ENCODE data around the gene EGFL7. TPM values are rescaled to one million over a fixed set of nuclear protein-coding genes. Genes with fewer than 3 reads are reported as not detected.

Gene EGFL7
- total RNA-seq, 2 experiments from 2014 or later: 0.28 to 0.30 TPM

DNA sequence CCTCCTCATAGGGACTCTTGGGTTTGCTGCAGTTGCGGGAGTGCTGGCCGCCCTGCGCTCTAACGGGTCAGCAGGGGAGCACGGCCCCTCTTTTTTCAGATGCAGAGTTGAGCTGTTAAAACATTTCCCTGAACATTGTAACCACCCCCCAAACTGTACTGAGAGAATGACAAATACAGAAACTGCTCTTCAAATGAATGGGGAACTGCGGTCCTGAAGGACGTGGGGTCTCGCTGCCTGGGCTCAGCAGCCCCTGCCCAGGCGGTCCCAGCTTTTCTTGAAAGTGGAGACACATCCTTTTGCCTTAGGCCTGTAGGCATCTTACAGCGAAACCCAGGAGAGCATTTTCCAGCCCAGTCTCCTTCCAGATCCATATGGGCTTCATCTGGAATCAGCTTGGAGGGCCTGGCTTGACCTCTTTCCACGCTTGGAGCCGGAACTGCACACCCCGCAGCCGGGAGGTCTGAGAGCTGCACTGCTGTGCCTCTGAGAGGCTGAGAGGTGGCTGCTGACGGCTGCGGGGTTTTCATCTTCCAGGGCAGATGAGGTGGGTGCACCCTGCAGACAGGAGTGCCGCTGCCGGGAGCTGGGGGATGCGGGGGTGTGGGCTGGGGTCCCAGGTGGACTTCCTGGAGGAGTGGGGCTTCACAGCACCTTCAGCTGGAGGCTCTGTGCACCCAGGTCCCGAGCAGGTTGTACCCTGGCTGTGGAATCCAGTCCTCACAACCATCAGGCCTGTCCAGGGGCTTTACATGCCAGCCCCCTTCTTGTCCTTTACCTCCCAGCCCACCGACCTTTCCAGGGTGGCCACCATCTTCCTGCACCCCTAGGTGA lies 25.8 kb downstream of the EGFL7 start:
- Mint-ChIP-seq H3K36me3 (ENCODE audit: low read depth) (no peaks in the 10 kb centered on the region), H3K4me1 (peaks cover 6% of the 10 kb centered on the region), H3K9me3 (no peaks in the 10 kb centered on the region), H3K27me3 (peaks cover 11% of the 10 kb centered on the region), H3K27ac (no peak overlapping the region), H3K4me3 (peak overlapping the region; percentile 32)
- POLR2A ChIA-PET: interaction anchor here (1.3 kb wide), 1 partner anchor 39 kb away, joined by 6 read pairs; no protein-coding TSS in a partner anchor
- no peak for DNase-seq
- CTCF ChIA-PET: interaction anchor here (0.9 kb wide), 1 partner anchor 17 kb away, joined by 3 read pairs; no protein-coding TSS in a partner anchor

DNA sequence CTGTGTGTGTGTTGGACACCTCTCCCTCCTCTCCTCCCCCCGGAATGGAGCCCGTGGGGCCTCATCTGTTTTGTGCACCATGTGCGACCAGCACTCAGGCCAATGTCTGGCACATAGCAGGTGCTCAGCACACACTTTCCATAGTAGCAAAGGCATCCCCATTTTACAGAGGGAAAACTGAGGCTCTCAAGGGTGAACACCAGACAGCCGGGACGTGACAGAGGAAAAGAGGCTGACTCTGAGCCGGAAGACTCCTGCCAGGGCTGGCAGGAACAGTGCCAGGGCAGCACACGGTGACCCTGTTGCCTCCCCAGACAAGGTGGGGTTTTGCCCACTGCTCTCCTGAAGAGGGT lies 26.4 kb downstream of the EGFL7 start:
- Mint-ChIP-seq H3K9me3 (no peaks in the 10 kb centered on the region), H3K27ac (no peak overlapping the region), H3K4me3 (no peak overlapping the region), H3K27me3 (peaks cover 11% of the 10 kb centered on the region), H3K36me3 (ENCODE audit: low read depth) (no peaks in the 10 kb centered on the region), H3K4me1 (peaks cover 6% of the 10 kb centered on the region)
- POLR2A ChIA-PET: interaction anchor here (1.3 kb wide), 1 partner anchor 39 kb away, joined by 6 read pairs; no protein-coding TSS in a partner anchor
- CTCF ChIA-PET: interaction anchor here (0.9 kb wide), 1 partner anchor 17 kb away, joined by 3 read pairs; no protein-coding TSS in a partner anchor
- no peak for DNase-seq

DNA sequence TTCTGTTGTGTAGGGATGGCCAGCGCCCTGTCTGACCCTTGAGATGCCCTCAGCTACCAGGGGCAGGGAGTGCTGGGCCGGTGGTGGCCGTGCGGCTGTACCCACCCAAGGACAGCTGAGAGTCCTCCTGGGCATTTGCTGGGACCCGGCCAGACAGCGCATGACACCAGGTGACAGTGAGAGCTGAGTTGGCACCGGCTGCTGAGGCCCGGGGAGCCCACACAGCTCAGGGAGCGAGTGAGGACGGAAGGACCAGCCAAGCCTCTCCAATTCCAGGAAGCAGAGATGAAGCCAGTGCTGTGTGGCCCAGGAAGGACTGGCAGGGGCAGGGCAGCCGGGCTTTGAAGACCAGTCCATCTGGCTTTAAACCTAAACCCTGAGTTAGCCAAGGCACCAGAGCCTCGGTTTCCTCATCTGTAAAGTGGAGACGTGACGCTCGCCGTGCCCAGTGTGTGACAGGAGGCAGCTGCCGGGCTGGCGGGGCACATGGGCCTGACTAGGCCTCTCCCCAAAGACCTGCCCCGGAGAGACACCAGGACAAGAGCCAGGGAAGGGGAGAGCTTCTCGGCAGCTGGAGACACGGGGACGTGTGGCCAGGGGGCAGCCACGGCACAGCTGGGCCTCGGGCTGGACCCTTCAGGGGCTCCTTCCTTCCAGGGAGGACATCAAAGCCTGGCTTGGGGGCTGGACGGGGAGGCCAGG lies 27.5 kb downstream of the EGFL7 start:
- CTCF ChIA-PET: no interaction called here
- no peak for DNase-seq
- Mint-ChIP-seq H3K9me3 (no peaks in the 10 kb centered on the region), H3K27me3 (peaks cover 11% of the 10 kb centered on the region), H3K36me3 (ENCODE audit: low read depth) (no peaks in the 10 kb centered on the region), H3K4me1 (peaks cover 6% of the 10 kb centered on the region), H3K27ac (no peak overlapping the region), H3K4me3 (no peak overlapping the region)
- POLR2A ChIA-PET: interaction anchor here (0.7 kb wide), 1 partner anchor 37 kb away, joined by 3 read pairs; no protein-coding TSS in a partner anchor

DNA sequence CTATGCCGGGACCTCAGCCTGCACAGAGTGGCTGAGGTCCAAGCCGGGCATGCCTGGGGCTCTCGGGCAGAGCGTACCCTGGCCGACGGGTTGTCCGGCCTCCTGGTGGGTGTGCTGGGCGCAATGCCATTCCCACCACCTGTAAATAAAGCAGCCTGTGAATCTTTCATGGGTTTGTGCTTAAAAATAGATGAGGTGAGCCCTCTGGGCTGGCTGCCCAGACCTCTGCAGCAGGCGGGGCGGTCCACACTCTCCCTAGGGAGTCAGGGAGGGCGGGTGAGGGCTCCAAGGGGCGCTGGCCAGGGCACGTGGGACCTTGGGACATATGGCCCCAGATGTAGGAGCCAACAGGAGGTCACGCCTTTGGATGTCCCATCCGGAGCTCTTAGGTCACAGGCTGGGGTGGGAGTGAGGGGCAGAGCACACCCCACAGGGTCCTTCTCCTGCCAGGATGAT lies 28.1 kb downstream of the EGFL7 start:
- Mint-ChIP-seq H3K36me3 (ENCODE audit: low read depth) (no peaks in the 10 kb centered on the region), H3K4me1 (peaks cover 5% of the 10 kb centered on the region), H3K27me3 (peaks cover 11% of the 10 kb centered on the region), H3K27ac (no peak overlapping the region), H3K4me3 (no peak overlapping the region), H3K9me3 (no peaks in the 10 kb centered on the region)
- DNase-seq: no peak
- ChIA-PET CTCF (no interaction called here), POLR2A (no interaction called here)

DNA sequence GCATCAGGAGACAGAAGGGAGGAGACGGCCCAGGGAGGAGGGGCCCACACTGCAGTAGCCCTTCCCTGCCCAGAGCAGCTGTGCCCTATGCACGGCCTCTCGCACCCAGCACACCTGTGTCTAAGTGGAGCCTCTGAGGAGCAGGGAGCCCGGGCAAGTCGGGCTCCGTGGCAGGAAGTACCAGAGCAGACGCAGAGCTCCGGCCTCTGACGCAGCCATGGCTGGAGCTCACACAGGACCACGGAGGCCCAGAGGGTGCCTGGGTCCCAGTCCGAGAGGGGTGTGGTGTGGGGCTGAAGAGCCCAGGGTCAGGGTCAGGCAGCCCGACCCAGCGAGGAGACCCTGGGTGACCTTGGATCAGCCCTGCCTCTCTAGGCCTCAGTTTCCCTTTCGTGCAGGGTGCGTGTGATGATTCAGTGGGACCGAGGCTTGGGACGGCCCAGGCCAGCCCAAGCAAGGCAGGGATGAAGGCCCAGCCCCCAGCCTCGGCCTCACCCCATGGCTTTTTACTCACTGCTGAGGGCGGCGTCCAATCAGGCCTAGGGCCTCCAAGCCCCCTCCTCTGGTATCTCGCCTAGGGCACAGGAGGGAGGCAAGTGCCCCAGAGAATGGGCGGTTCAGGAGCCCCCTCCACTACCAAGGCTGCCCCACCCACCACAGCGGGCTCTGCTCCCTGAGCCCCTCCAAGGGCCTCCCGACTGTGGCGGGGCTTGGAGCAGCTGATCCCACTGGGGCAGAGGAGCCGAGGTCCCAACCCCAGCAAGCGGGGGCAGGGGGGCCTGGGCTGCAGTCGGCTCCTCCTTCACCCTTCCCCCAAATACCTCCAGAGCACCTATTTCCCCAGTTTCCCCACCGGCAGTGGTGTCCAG lies 28.8 kb downstream of the EGFL7 start:
- no peaks in the 10 kb centered on the region for H3K36me3 Mint-ChIP-seq (ENCODE audit: low read depth)
- ChIA-PET CTCF (no interaction called here), POLR2A (no interaction called here)
- no peak overlapping the region for H3K4me3 Mint-ChIP-seq
- H3K27ac Mint-ChIP-seq: no peak overlapping the region
- H3K4me1 Mint-ChIP-seq: no peaks in the 10 kb centered on the region
- H3K9me3 Mint-ChIP-seq: no peaks in the 10 kb centered on the region
- DNase-seq: no peak
- H3K27me3 Mint-ChIP-seq: peaks cover 14% of the 10 kb centered on the region

DNA sequence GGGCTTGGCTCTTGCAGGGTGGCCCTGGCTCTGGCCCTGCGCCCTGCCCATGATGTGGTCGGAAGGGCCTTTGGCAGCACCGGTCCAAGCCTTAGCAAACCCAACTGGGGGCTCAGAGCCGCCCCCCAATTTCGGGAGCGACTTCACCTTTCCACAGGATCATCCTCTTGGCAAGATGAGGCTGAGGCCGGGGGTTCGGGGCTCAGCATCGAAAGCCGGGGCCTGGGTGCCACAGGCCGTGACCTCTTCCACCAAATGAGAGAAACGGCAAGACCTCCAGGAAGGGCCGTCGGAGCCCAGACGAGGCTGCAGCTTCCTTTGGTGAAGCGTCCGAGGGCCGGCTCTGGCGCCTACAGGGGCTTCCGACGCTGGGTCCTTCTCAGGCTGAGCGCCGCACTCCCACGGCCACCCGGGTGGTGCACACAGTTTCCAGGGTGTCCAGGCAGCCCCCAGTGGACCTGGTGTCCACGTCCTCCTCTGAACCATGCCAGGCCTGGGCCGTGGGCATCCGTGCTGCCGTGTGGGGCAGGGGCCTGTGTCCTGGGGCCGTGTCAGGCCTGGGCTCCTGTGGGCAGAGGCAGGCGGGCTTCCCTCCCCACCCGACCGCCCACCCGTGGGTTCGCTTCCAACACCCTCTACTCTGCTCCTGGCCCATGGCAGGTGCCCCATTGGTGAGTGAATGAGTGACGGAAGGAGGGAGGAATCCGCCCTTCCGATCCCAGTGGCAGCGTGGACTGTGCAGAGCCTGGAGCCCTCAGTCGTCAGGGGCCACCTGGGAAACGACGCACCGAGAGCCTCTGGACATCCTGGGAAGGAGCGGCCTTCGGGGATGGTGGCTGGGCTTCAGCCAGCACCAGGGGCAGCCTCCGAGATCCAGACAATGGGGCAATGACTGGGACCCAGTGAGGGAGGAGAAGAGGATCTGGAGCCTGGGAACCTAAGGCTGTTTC lies 29.7 kb downstream of the EGFL7 start:
- Mint-ChIP-seq H3K4me3 (no peak overlapping the region), H3K4me1 (no peaks in the 10 kb centered on the region), H3K9me3 (no peaks in the 10 kb centered on the region), H3K27ac (no peak overlapping the region), H3K36me3 (ENCODE audit: low read depth) (no peaks in the 10 kb centered on the region), H3K27me3 (peaks cover 16% of the 10 kb centered on the region)
- ChIA-PET POLR2A (no interaction called here), CTCF (no interaction called here)
- DNase-seq: no peak

DNA sequence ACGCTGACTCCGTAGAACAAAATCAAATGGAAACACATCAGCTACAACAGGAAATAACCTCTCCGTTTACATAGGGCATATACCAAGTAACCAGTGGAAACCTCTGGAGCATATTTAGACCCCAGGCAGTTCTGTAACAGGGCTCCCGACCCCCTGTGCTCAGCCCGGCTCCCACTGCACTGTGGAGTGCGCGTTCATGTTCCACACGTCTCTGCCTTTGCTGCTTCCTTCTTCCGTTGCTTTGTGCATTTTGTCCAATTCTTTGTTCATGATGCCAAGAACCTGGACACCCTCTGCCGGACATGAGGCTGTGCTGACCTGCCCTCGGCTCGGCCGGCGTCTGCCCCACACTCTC lies 30.4 kb downstream of the EGFL7 start:
- Mint-ChIP-seq H3K4me1 (no peaks in the 10 kb centered on the region), H3K36me3 (ENCODE audit: low read depth) (no peaks in the 10 kb centered on the region), H3K27me3 (peaks cover 20% of the 10 kb centered on the region), H3K4me3 (no peak overlapping the region), H3K27ac (no peak overlapping the region), H3K9me3 (no peaks in the 10 kb centered on the region)
- no peak for DNase-seq
- ChIA-PET CTCF (interaction anchor here (1.2 kb wide), 1 partner anchor 207 kb away, joined by 4 read pairs; no protein-coding TSS in a partner anchor), POLR2A (no interaction called here)

DNA sequence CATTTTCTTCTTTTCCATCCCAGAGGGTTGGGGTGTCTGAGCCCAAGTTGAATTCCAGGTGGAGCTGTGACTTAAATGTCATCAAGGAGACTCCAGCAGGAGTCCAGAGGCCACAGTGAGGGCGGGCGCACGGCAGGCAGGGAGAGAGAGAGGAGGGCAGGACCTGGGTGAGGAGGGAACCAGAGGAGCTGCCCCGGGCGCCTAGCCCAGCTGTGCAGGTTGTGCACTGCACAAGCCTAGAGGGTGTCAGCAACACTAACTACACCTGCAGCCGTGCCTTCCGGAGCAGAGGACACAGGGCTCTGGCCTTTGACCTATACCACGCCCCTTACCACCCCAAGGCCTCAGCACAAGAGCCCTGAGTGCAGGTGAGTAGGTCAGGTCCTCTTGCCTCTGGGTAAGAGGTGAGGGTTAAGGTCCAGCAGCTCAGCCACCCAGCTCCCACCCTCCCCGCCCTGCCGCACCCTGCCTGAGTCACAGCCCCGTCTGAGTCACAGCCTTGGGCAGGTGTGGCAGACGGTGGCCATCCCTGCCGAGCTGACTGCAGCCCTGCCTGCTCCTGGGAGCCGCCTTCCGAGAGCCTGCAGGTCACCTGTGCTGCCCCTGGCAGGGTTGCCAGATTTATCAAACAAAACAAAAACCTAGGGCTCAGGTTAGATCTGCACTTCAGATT lies 30.9 kb downstream of the EGFL7 start:
- ChIA-PET CTCF (interaction anchor here (1.2 kb wide), 1 partner anchor 208 kb away, joined by 4 read pairs; no protein-coding TSS in a partner anchor), POLR2A (interaction anchor here (0.9 kb wide), 1 partner anchor 28 kb away, joined by 3 read pairs; no protein-coding TSS in a partner anchor)
- H3K4me3 Mint-ChIP-seq: no peak overlapping the region
- no peaks in the 10 kb centered on the region for H3K9me3 Mint-ChIP-seq
- H3K4me1 Mint-ChIP-seq: no peaks in the 10 kb centered on the region
- DNase-seq: no peak
- no peak overlapping the region for H3K27ac Mint-ChIP-seq
- H3K27me3 Mint-ChIP-seq: peaks cover 18% of the 10 kb centered on the region
- H3K36me3 Mint-ChIP-seq (ENCODE audit: low read depth): no peaks in the 10 kb centered on the region

DNA sequence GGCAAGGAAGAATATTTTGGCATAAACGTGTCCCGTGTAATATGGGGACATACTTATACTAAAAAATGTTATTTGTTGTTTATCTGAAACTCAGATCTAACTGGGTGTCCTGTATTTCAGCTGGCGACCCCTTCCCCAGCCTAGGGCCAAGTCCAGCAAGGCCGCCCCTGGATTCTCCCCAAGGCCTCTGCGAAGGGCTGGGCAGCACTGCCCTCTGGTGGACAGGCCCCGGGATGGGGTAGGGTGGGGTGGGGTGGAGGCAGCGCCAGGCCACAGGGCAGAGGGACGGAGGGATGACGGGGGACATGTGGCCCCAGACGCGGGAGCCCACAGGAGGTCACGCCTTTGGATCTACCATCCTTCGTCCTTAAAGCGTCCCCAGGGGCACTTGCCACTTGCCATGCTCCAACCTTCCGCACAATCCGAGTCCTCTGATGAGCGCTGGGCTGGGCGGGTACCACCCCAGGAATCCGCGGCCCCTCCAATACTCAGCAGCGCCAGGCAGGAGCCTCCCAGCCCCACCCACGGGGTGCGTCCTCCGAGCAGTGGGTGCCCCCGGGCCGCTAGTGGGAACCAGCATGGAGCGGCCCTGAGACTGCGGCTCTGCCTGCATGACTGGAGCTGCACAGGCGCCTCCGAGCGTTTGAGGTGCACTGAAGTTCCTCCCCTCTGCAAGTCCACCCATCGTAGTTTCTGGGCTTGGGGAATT lies 31.6 kb downstream of the EGFL7 start:
- no peaks in the 10 kb centered on the region for H3K9me3 Mint-ChIP-seq
- H3K27me3 Mint-ChIP-seq: peaks cover 18% of the 10 kb centered on the region
- DNase-seq: peak; percentile 37
- H3K36me3 Mint-ChIP-seq (ENCODE audit: low read depth): no peaks in the 10 kb centered on the region
- no peak overlapping the region for H3K4me3 Mint-ChIP-seq
- H3K4me1 Mint-ChIP-seq: no peaks in the 10 kb centered on the region
- H3K27ac Mint-ChIP-seq: no peak overlapping the region
- ChIA-PET POLR2A (interaction anchor here (0.9 kb wide), 1 partner anchor 27 kb away, joined by 3 read pairs; no protein-coding TSS in a partner anchor), CTCF (interaction anchor here (1.2 kb wide), 1 partner anchor 209 kb away, joined by 4 read pairs; no protein-coding TSS in a partner anchor)

DNA sequence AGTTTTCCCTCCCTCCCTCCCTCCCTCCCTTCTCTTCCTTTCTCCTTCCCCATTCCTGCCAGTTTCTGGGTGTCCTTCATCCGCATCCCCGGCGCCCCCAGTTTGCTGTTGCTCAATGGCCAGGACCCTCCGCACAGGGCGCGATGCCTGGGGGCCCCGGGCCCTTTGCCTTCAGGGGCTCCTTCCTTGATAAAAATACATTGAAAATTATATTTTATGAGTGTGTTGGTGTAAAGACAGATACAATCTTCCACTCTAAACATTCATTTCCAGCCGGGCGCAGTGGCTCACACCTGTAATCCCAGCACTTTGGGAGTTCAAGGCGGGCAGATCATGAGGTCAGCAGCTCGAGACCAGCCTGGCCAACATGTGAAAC lies 32.1 kb downstream of the EGFL7 start:
- ChIA-PET CTCF (no interaction called here), POLR2A (no interaction called here)
- no peak for DNase-seq
- Mint-ChIP-seq H3K27me3 (peaks cover 17% of the 10 kb centered on the region), H3K27ac (no peak overlapping the region), H3K36me3 (ENCODE audit: low read depth) (no peaks in the 10 kb centered on the region), H3K4me3 (no peak overlapping the region), H3K9me3 (no peaks in the 10 kb centered on the region), H3K4me1 (no peaks in the 10 kb centered on the region)

DNA sequence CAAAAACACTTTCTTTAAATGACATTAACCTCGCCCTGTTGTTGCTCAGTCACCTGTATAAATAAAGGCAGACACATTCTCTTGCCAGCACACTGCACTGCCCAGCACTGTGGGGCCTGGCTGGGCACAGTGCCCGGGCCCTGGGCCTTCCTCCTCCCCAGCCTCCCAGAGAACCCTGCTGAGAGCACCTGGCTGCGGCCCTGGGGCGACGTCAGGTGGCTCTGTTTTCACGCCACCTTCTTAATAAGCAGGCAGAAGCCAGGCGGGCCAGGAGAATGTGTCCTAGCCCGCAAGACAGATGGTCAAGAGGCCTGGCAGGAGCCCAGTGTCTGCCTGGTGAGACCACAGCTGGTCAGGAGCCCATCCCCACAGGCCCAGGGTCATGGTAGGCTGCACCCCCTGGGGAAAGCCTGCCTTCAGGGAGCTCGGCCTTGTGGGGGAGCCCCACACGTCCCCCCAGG lies 32.7 kb downstream of the EGFL7 start:
- H3K36me3 Mint-ChIP-seq (ENCODE audit: low read depth): no peaks in the 10 kb centered on the region
- peaks cover 4% of the 10 kb centered on the region for H3K4me1 Mint-ChIP-seq
- DNase-seq: no peak
- no peak overlapping the region for H3K4me3 Mint-ChIP-seq
- ChIA-PET POLR2A (interaction anchor here (1.0 kb wide), 1 partner anchor 32 kb away, joined by 3 read pairs; no protein-coding TSS in a partner anchor), CTCF (no interaction called here)
- H3K27me3 Mint-ChIP-seq: peaks cover 14% of the 10 kb centered on the region
- no peak overlapping the region for H3K27ac Mint-ChIP-seq
- no peaks in the 10 kb centered on the region for H3K9me3 Mint-ChIP-seq
